H1 (cell line): Measurements from ENCODE around the gene CFDP1. TPM values are rescaled to one million over a fixed set of nuclear protein-coding genes. Genes with fewer than 3 reads are reported as not detected.

Experiments
- CTCF ChIA-PET: fragments of 300-600 bp; sonication (Branson Sonifier 250); formaldehyde crosslinking; loops from one replicate; lab custom pipeline; 2021; ENCODE audit not compliant: partially characterized antibody; lab: Charles Lee
- POLR2A ChIA-PET: fragments of 300-600 bp; sonication (Branson Sonifier 250); formaldehyde crosslinking; loops from one replicate; lab custom pipeline; 2021; ENCODE audit warnings: inconsistent platforms; ENCODE audit not compliant: partially characterized antibody; lab: Charles Lee
- DNase-seq, 2 experiments: peaks; one replicate each; pipeline versions ENCODE4 v3.0.0 to v3.0.0-alpha.2; 2010 to 2022; ENCODE audit warnings: low spot score in 2 of 2, low read depth in 1 of 2, mixed read lengths in 1 of 2
- FAIRE-seq: peaks from 2 replicates; lab custom pipeline; 2011; peaks lifted over from hg19 to GRCh38; lab: Jason Lieb, UNC
- H2AFZ ChIP-seq: 2 replicates; pipeline ENCODE4 v1.8.1; 2012; ENCODE audit warnings: low read length, inconsistent platforms
- H2AK5ac ChIP-seq: 2 replicates; pipeline ENCODE4 v1.6.1; 2013; ENCODE audit warnings: low read depth, low read length
- H2BK120ac ChIP-seq: replicated peaks from 2 replicates; pipeline ENCODE3; 2013; ENCODE audit warnings: low read depth, low read length, inconsistent platforms
- H2BK12ac ChIP-seq: 2 replicates; pipeline ENCODE4 v1.6.1; 2013; ENCODE audit warnings: low read depth, low read length
- H2BK15ac ChIP-seq: 2 replicates; pipeline ENCODE4 v1.6.1; 2013; ENCODE audit warnings: low read length
- H2BK20ac ChIP-seq: 2 replicates; pipeline ENCODE4 v1.6.1; 2013; ENCODE audit warnings: low read length
- H2BK5ac ChIP-seq: 2 replicates; pipeline ENCODE4 v1.6.1; 2013; ENCODE audit warnings: low read depth, low read length
- H3K14ac ChIP-seq: 2 replicates; pipeline ENCODE4 v1.6.1; 2013; ENCODE audit warnings: inconsistent platforms; ENCODE audit not compliant: insufficient read length
- H3K18ac ChIP-seq: 2 replicates; pipeline ENCODE4 v1.6.1; 2013; ENCODE audit warnings: low read length; ENCODE audit errors: extremely low read depth
- H3K23ac ChIP-seq: 2 replicates; pipeline ENCODE4 v1.6.1; 2013; ENCODE audit warnings: inconsistent platforms; ENCODE audit not compliant: insufficient read length
- H3K23me2 ChIP-seq: 2 replicates; pipeline ENCODE4 v1.6.1; 2013; ENCODE audit warnings: low read depth, low read length
- H3K27ac ChIP-seq: 2 replicates; pipeline ENCODE4 v1.6.1; 2011; ENCODE audit warnings: low read depth, low read length, inconsistent platforms
- H3K27me3 ChIP-seq, 4 experiments: replicated peaks in 1 of 4; 1 replicate in 1 of 4; 2 replicates in 3 of 4; pipeline versions ENCODE4 v1.6.1 to v1.8.1; 2011 to 2013; ENCODE audit warnings: low read length in 3 of 4, mild to moderate bottlenecking in 3 of 4, inconsistent platforms in 2 of 4, mixed read lengths in 2 of 4, moderate library complexity in 1 of 4; ENCODE audit not compliant: control insufficient read depth in 3 of 4, insufficient read depth in 3 of 4; ENCODE audit errors: extremely low read depth in 1 of 4
- H3K36me3 ChIP-seq, 4 experiments: 2 replicates each; pipeline versions ENCODE4 v1.6.1 to v1.8.1; 2011 to 2013; ENCODE audit warnings: mild to moderate bottlenecking in 4 of 4, low read length in 3 of 4, moderate library complexity in 2 of 4, control low read depth in 1 of 4, inconsistent platforms in 1 of 4; ENCODE audit not compliant: insufficient read depth in 4 of 4, control insufficient read depth in 2 of 4
- H3K4ac ChIP-seq: replicated peaks from 2 replicates; pipeline ENCODE3; 2013; ENCODE audit warnings: low read length, low read depth, mixed read lengths, inconsistent platforms; ENCODE audit not compliant: insufficient read length
- H3K4me1 ChIP-seq, 4 experiments: replicated peaks in 1 of 4; 1 replicate in 1 of 4; 2 replicates in 3 of 4; pipeline versions ENCODE4 v1.6.1 to v1.8.1; 2011 to 2013; ENCODE audit warnings: low read length in 3 of 4, inconsistent platforms in 2 of 4, mixed read lengths in 1 of 4; ENCODE audit not compliant: insufficient read depth in 4 of 4, control insufficient read depth in 3 of 4
- H3K4me2 ChIP-seq, 2 experiments: 2 replicates each; pipeline versions ENCODE4 v1.6.1 to v1.8.1; 2011 to 2013; ENCODE audit warnings: low read depth in 2 of 2, low read length in 2 of 2, control low read depth in 1 of 2, inconsistent platforms in 1 of 2, mild to moderate bottlenecking in 1 of 2; ENCODE audit not compliant: insufficient read depth in 1 of 2
- H3K4me3 ChIP-seq, 4 experiments: fragments of 200-600, 300-600 bp in 1 of 4; sonication (generic), shearing (Covaris generic), sonication (Bioruptor Twin) in 1 of 4; 2 replicates each; pipeline versions ENCODE4 v1.5.1 to v1.8.1; 2011 to 2016; ENCODE audit warnings: low read length in 4 of 4, low read depth in 3 of 4, control low read depth in 2 of 4, inconsistent platforms in 2 of 4, mild to moderate bottlenecking in 2 of 4, mixed read lengths in 1 of 4, moderate library complexity in 1 of 4; ENCODE audit not compliant: insufficient read depth in 2 of 4; ENCODE audit errors: extremely low read depth in 1 of 4
- H3K56ac ChIP-seq: replicated peaks from 2 replicates; pipeline ENCODE3; 2013; ENCODE audit warnings: low read depth, mild to moderate bottlenecking, mixed read lengths, low read length, inconsistent platforms; ENCODE audit not compliant: insufficient read length
- H3K79me1 ChIP-seq: 2 replicates; pipeline ENCODE4 v1.6.1; 2013; ENCODE audit warnings: low read depth, low read length, control low read depth
- H3K79me2 ChIP-seq, 2 experiments: 2 replicates each; pipeline versions ENCODE4 v1.6.1 to v1.8.1; 2012 to 2013; ENCODE audit warnings: low read length in 2 of 2, mild to moderate bottlenecking in 2 of 2, inconsistent platforms in 1 of 2; ENCODE audit not compliant: insufficient read depth in 2 of 2, control insufficient read depth in 1 of 2
- H3K9ac ChIP-seq, 4 experiments: replicated peaks in 1 of 4; 1 replicate in 1 of 4; 2 replicates in 3 of 4; pipeline versions ENCODE4 v1.6.1 to v1.8.1; 2011 to 2013; ENCODE audit warnings: low read depth in 3 of 4, low read length in 3 of 4, control low read depth in 2 of 4, mild to moderate bottlenecking in 2 of 4, moderate library complexity in 2 of 4, inconsistent platforms in 1 of 4; ENCODE audit errors: extremely low read depth in 1 of 4
- H3K9me3 ChIP-seq, 2 experiments: 2 replicates each; pipeline versions ENCODE4 v1.6.1 to v1.8.1; 2012 to 2013; ENCODE audit warnings: mild to moderate bottlenecking in 2 of 2, moderate library complexity in 2 of 2, control low read depth in 1 of 2, inconsistent platforms in 1 of 2, low read depth in 1 of 2, low read length in 1 of 2, mixed read lengths in 1 of 2; ENCODE audit not compliant: insufficient read depth in 2 of 2
- H4K20me1 ChIP-seq, 2 experiments: replicated peaks in 1 of 2; 2 replicates each; pipeline versions ENCODE3 to v1.8.1; 2011 to 2013; ENCODE audit warnings: inconsistent platforms in 2 of 2, low read length in 2 of 2, mild to moderate bottlenecking in 1 of 2; ENCODE audit not compliant: insufficient read depth in 2 of 2, control insufficient read depth in 1 of 2
- H4K5ac ChIP-seq: 2 replicates; pipeline ENCODE4 v1.6.1; 2013; ENCODE audit warnings: low read length, low read depth, mixed read lengths, inconsistent platforms; ENCODE audit not compliant: insufficient read length
- H4K8ac ChIP-seq: 2 replicates; pipeline ENCODE4 v1.8.0; 2013; ENCODE audit warnings: mild to moderate bottlenecking, moderate library complexity, low read length, inconsistent platforms; ENCODE audit not compliant: insufficient read depth; ENCODE audit errors: extremely low read depth
- H4K91ac ChIP-seq: replicated peaks from 2 replicates; pipeline ENCODE3; 2013; ENCODE audit warnings: low read length, mixed read lengths, inconsistent platforms; ENCODE audit not compliant: insufficient read length
- EZH2 ChIP-seq: fragments of 200-600 bp; sonication (generic); IDR thresholded peaks from 2 replicates; pipeline ENCODE4 v1.7.1; 2012; ENCODE audit warnings: low read depth, mild to moderate bottlenecking, moderate library complexity, low read length, inconsistent platforms; ENCODE audit not compliant: severe bottlenecking
- SIN3A ChIP-seq, 2 experiments: IDR thresholded peaks in 1 of 2; conservative IDR thresholded peaks in 1 of 2; 2 replicates each; pipeline ENCODE4 v1.6.1; 2011 to 2012; ENCODE audit warnings: low read length in 2 of 2, improper control_type of control experiment in 1 of 2, low read depth in 1 of 2, mild to moderate bottlenecking in 1 of 2
- WGBS, 2 experiments: shearing (Covaris generic) in 1 of 2; methylation state at CpG; one replicate each; pipeline versions ENCODE4 v1.1.6 to v1.1.7; 2013 to 2015; ENCODE audit warnings: low lambda C conversion rate in 2 of 2, mixed read lengths in 2 of 2, inconsistent platforms in 1 of 2, low coverage in 1 of 2, missing lambda C conversion rate in 1 of 2; ENCODE audit not compliant: insufficient replicate concordance in 2 of 2, insufficient coverage in 1 of 2, insufficient read length in 1 of 2; ENCODE audit errors: extremely low coverage in 1 of 2, missing lambda C conversion rate in 1 of 2; 5-methylcytosine and 5-hydroxymethylcytosine counted together
- polyA plus RNA-seq, 7 experiments: library from polyadenylated mRNA; depleted of rRNA in 3 of 7; stranded (reverse) in 5 of 7; unstranded in 2 of 7; fragments of >200 nt in 5 of 7; fragments of 200-250 nt in 2 of 7; gene quantifications; 1 replicate in 5 of 7; 2 replicates in 1 of 7; 4 replicates in 1 of 7; pipeline versions ENCODE4 v1.2.1 to v1.2.3, GENCODE V29; 2011 to 2013; ENCODE audit warnings: missing spikeins in 2 of 7, mixed read lengths in 2 of 7
- total RNA-seq: library from RNA; stranded (reverse); fragmentation: NEBNext Ultra II Directional; extraction: Animal tissue kit (Norgen Biotek cat#: 25700); gene quantifications from 2 replicates; pipeline ENCODE4 v1.2.1, GENCODE V29; 2021

The CFDP1 gene
- total and polyA plus RNA-seq, 2 of the 8 experiments (the other 6 are each of a cell fraction or from before 2014, with no cell fraction given): 25.5 to 77.3 TPM

- no peak overlapping the region for H2AK5ac ChIP-seq
- no peak overlapping the region for H2BK5ac ChIP-seq
- H3K4me2 ChIP-seq: no peak overlapping the region
- H2BK12ac ChIP-seq: no peak overlapping the region
- no peak overlapping the region for H2AFZ ChIP-seq
- POLR2A ChIA-PET: interaction anchor here (0.8 kb wide), 2 partner anchors 14 to 153 kb away, joined by 3 to 4 read pairs; no protein-coding TSS in a partner anchor
- no peaks in the 10 kb centered on the region for H3K23me2 ChIP-seq
- FAIRE-seq: no peak
- no peaks in the 10 kb centered on the region for H3K79me1 ChIP-seq
- CTCF ChIA-PET: interaction anchor here (0.6 to 2.8 kb wide), 8 partner anchors 9 to 445 kb away, joined by 3 to 11 read pairs (median 3); no protein-coding TSS in a partner anchor
- H3K27ac ChIP-seq: no peak overlapping the region
- no peak overlapping the region for H2BK120ac ChIP-seq
- H3K4ac ChIP-seq: no peak overlapping the region
- no peaks in the 10 kb centered on the region for H4K20me1 ChIP-seq
- H4K8ac ChIP-seq: no peak overlapping the region
- 56% methylated on average over 6 of the region's 6 CpGs; no CpG with 5 or more reads in 1 of the 2 experiments for WGBS, 2 experiments
- DNase-seq: no peak
- peaks cover 0 to 4% (median 2%) of the 10 kb centered on the region in 4 experiments; a peak in 1 of 7 replicates for H3K4me1 ChIP-seq
- H4K5ac ChIP-seq: no peak overlapping the region
- no peak overlapping the region for H2BK15ac ChIP-seq
- no peak overlapping the region for H4K91ac ChIP-seq
- H3K14ac ChIP-seq: no peak overlapping the region
- H3K18ac ChIP-seq: no peak overlapping the region
- TF ChIP-seq SIN3A (conservative IDR thresholded peaks at IDR 0.05 in 1 of 2, IDR thresholded peaks at IDR 0.05 in 1 of 2; ENCODE audit: low read depth in 1 of 2, low read length in 2 of 2) (peak in 1 of 2 experiments; percentile 65; a peak in 2 of 4 replicates), EZH2 (no peak)
- no peak overlapping the region for H3K4me3 ChIP-seq
- H3K9me3 ChIP-seq: no peaks in the 10 kb centered on the region
- no peak overlapping the region for H3K9ac ChIP-seq
- no peaks in the 10 kb centered on the region for H3K79me2 ChIP-seq
- peaks cover 0 to 11% (median 1%) of the 10 kb centered on the region in 4 experiments; a peak in 2 of 8 replicates for H3K36me3 ChIP-seq
- H2BK20ac ChIP-seq: no peak overlapping the region
- no peak overlapping the region for H3K56ac ChIP-seq
- H3K27me3 ChIP-seq: no peaks in the 10 kb centered on the region
- no peak overlapping the region for H3K23ac ChIP-seq
These were observed 55.4 kb downstream of the CFDP1 start for GRCh38 chr16:75377729-75378386.
